Ovary (tissue), 3 donors: ENCODE measurements around the gene PPP6R3.

Experiments
- CTCF ChIP-seq, 3 donors: fragments of 450-650 bp in 2 of 3; fragments of 200-600 bp in 1 of 3; IDR thresholded peaks; one replicate each; pipeline versions ENCODE4 v1.5.1 to v1.8.0; 2016 to 2022; ENCODE audit warnings: antibody characterized with exemption in 3 of 3, mild to moderate bottlenecking in 1 of 3
- EP300 ChIP-seq: sonication (generic); formaldehyde crosslinking; IDR thresholded peaks from one replicate; pipeline ENCODE4 v1.6.1; 2017; ENCODE audit warnings: antibody characterized with exemption
- POLR2A ChIP-seq: fragments of 450-650 bp; IDR thresholded peaks from one replicate; pipeline ENCODE4 v1.6.1; 2017; ENCODE audit warnings: antibody characterized with exemption, mild to moderate bottlenecking, moderate library complexity
- donor health status: DM: no; HTN: no; CAD: no.

- no peak for TF ChIP-seq POLR2A
- no peak for TF ChIP-seq CTCF (IDR thresholded peaks at IDR 0.05)
- no peak for TF ChIP-seq EP300
Measured at GRCh38 chr11:68442433-68442832, 18.1 kb upstream of the PPP6R3 start.
